ENCODE data around the gene CAPN3. TPM values are rescaled to one million over a fixed set of nuclear protein-coding genes. Genes with fewer than 3 reads are reported as not detected.

The CAPN3 gene
- total RNA-seq, 4 donors from 2014 or later = 0.79 to 16.2 (median 3.9) TPM

DNA sequence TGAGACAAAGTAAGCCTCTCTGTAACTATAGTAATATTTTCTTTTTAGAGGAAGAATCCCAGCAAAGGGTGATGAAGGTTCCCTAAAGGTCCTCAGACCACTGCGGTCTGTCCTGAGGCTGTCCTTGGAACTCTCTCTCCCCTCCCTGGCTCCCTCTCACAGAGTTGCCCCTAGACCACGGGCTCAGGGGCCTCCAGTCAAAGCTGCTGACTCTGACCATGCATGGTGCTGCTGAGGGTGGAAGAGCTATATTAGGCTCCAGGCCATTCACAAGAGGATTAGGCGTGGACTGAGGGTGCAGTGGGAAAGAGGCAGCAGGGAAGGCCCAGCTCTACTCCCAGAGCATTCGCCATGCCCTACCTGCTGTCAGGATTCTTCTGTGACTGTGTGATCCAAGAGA, 14.6 kb downstream of the CAPN3 start:
- WGBS, 2 donors (ENCODE audit: low coverage in 1 of 2) = 100% methylated on average over 1 of the region's 4 CpGs; no CpG with 5 or more reads in 1 of the 2 donors
- Histone ChIP-seq H3K27me3 (no peaks in the 10 kb centered on the region), H3K9me3 (no peaks in the 10 kb centered on the region), H3K4me1 (no peaks in the 10 kb centered on the region), H3K4me3 (no peak overlapping the region), H3K27ac (no peak overlapping the region), H3K36me3 (no peaks in the 10 kb centered on the region)
- TF ChIP-seq POLR2A (IDR thresholded peaks at IDR 0.05) = no peak
- no peak for TF ChIP-seq POLR2AphosphoS5 (IDR thresholded peaks at IDR 0.05)
- TF ChIP-seq, protein P1, sequence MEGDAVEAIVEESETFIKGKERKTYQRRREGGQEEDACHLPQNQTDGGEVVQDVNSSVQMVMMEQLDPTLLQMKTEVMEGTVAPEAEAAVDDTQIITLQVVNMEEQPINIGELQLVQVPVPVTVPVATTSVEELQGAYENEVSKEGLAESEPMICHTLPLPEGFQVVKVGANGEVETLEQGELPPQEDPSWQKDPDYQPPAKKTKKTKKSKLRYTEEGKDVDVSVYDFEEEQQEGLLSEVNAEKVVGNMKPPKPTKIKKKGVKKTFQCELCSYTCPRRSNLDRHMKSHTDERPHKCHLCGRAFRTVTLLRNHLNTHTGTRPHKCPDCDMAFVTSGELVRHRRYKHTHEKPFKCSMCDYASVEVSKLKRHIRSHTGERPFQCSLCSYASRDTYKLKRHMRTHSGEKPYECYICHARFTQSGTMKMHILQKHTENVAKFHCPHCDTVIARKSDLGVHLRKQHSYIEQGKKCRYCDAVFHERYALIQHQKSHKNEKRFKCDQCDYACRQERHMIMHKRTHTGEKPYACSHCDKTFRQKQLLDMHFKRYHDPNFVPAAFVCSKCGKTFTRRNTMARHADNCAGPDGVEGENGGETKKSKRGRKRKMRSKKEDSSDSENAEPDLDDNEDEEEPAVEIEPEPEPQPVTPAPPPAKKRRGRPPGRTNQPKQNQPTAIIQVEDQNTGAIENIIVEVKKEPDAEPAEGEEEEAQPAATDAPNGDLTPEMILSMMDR (IDR thresholded peaks at IDR 0.05) = no peak
- no peak for TF ChIP-seq EP300 (IDR thresholded peaks at IDR 0.05)
- no peak for ATAC-seq

DNA sequence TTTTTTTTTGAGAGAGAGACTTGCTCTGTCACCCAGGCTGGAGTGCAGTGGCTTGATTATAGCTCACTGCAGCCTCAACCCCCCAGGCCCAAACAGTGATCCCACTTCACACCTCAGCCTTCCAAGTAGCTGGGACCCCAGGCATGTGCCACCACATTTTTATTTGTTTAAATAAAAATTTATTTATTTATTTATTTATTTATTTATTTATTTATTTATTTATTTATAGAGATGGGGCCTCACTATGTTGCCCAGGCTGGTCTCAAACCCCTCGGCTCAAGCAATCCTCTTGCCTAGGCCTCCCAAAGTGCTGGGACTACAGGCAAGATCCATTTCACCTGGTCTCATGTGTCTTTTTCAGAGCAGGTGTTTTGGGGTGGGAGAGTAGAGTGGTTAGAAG, 15.5 kb downstream of the CAPN3 start:
- H3K27ac ChIP-seq = no peak overlapping the region
- H3K4me1 ChIP-seq = no peaks in the 10 kb centered on the region
- TF ChIP-seq, protein P1 (IDR thresholded peaks at IDR 0.05) = no peak
- TF ChIP-seq POLR2AphosphoS5 (IDR thresholded peaks at IDR 0.05) (no peak), EP300 (IDR thresholded peaks at IDR 0.05) (no peak), POLR2A (IDR thresholded peaks at IDR 0.05) (no peak)

DNA sequence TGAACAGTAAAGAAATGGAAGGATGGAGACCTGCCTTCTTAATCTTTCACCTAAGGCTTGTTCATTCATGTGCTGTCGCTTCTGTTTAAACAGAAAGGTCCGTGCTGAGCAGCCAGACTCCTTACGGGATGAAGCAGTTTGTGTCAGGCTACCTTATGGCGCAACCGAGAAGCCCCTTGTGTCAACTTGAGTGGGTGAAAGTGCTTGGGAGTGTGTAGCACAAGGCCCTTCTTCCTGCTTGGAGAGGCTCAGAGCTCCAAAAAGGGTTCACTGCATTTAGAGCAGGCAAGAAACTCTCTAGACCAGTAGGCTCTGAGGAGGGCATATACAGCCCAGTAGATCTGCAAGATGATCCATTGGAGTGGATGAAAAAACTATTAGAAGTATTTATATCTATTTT, 16.0 kb downstream of the CAPN3 start:
- Histone ChIP-seq H3K9me3 (no peaks in the 10 kb centered on the region), H3K27me3 (no peaks in the 10 kb centered on the region), H3K36me3 (no peaks in the 10 kb centered on the region), H3K4me1 (no peaks in the 10 kb centered on the region), H3K4me3 (no peak overlapping the region), H3K27ac (no peak overlapping the region)
- TF ChIP-seq EP300 (IDR thresholded peaks at IDR 0.05) = no peak
- no peak for TF ChIP-seq POLR2AphosphoS5 (IDR thresholded peaks at IDR 0.05)
- TF ChIP-seq POLR2A (IDR thresholded peaks at IDR 0.05) = no peak
- TF ChIP-seq, protein P1 (IDR thresholded peaks at IDR 0.05) = no peak
- WGBS, 2 donors (ENCODE audit: low coverage in 1 of 2) = no CpG with 5 or more reads among the region's 5 CpGs
- no peak for ATAC-seq

More for the DNA sequence above, 15.5 kb downstream of the CAPN3 start:
- H3K36me3 ChIP-seq = no peaks in the 10 kb centered on the region
- no peaks in the 10 kb centered on the region for H3K27me3 ChIP-seq
- ATAC-seq = no peak
- no peaks in the 10 kb centered on the region for H3K9me3 ChIP-seq
- no peak overlapping the region for H3K4me3 ChIP-seq
- WGBS, 2 donors (ENCODE audit: low coverage in 1 of 2) = 91% methylated on average over 1 of the region's 1 CpG; no CpG with 5 or more reads in 1 of the 2 donors

DNA sequence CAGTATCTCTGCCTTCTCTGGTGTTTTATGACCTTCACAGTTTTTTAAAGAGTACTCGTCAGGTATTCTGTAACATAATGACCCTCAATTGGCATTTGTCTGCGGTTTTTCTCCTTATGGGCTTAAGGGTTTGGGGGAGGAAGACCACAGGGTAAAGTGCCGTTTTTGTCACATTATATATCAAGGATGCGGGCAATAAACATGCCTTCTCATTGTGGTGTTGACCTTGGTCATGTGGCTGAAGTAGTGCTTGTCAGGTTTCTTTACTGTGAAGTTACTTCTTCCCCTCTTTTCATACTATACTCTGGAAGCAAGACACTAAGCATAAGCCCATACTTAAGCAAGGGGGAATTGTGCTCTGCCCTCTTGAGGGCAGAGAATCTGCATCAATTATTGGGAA, 16.6 kb downstream of the CAPN3 start:
- ATAC-seq = no peak
- no peak overlapping the region for H3K27ac ChIP-seq
- TF ChIP-seq, protein P1 (IDR thresholded peaks at IDR 0.05) = no peak
- TF ChIP-seq POLR2AphosphoS5 (IDR thresholded peaks at IDR 0.05) (no peak), POLR2A (IDR thresholded peaks at IDR 0.05) (no peak), EP300 (IDR thresholded peaks at IDR 0.05) (no peak)
- H3K4me1 ChIP-seq = no peaks in the 10 kb centered on the region
- 84 to 88% methylated on average over 4 of the region's 4 CpGs for WGBS, 2 donors (ENCODE audit: low coverage in 1 of 2)
- H3K27me3 ChIP-seq = no peaks in the 10 kb centered on the region
- H3K9me3 ChIP-seq = no peaks in the 10 kb centered on the region
- no peaks in the 10 kb centered on the region for H3K36me3 ChIP-seq
- no peak overlapping the region for H3K4me3 ChIP-seq

DNA sequence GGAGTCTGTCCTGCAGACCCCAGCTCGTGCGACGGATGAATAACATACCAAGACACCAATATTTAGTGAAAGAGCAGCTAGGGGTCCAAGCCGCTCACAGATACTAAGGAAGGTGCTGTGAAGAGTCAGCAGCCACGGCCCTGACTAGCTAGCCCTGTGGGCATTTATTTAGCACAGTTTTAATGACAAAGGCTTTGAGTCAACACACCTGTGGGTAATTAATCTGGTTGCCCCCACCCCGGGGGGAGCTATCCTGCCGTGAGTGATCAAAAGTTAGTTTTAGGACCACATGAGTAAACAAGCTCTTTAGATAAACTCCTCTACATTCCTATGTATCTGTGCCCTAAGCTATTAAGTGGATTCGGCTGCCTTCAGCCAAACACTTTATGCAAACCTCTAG, 18.7 kb downstream of the CAPN3 start:
- 58 to 65% methylated on average over 2 to 5 of the region's 8 CpGs for WGBS, 2 donors (ENCODE audit: low coverage in 1 of 2)

More for the DNA sequence above, 18.7 kb downstream of the CAPN3 start:
- H3K27me3 ChIP-seq = no peaks in the 10 kb centered on the region
- no peak overlapping the region for H3K4me3 ChIP-seq
- H3K36me3 ChIP-seq = no peaks in the 10 kb centered on the region
- TF ChIP-seq POLR2A (IDR thresholded peaks at IDR 0.05) = no peak
- no peak for TF ChIP-seq EP300 (IDR thresholded peaks at IDR 0.05)
- TF ChIP-seq, protein P1 (IDR thresholded peaks at IDR 0.05) = no peak
- no peak for TF ChIP-seq POLR2AphosphoS5 (IDR thresholded peaks at IDR 0.05)
- no peaks in the 10 kb centered on the region for H3K9me3 ChIP-seq
- no peaks in the 10 kb centered on the region for H3K4me1 ChIP-seq
- H3K27ac ChIP-seq = no peak overlapping the region
- no peak for ATAC-seq
